ENCODE results near the gene UBAC2.

Gene UBAC2

GRCh38 chr13:99182439-99182838, 18.2 kb upstream of the UBAC2 start:
- H3K27me3 ChIP-seq (ENCODE audit: insufficient read depth, low read length, poor library complexity) = no peaks in the 10 kb centered on the region
- H3K4me3 ChIP-seq (ENCODE audit: low read depth in 1 of 2, low read length in 2 of 2) = no peak overlapping the region
- H3K9ac ChIP-seq (ENCODE audit: low read depth, low read length) = no peak overlapping the region
- ATAC-seq (ENCODE audit: insufficient read depth, low read depth) (no peak), DNase-seq (no peak)
- peaks cover 8% of the 10 kb centered on the region for H3K9me3 ChIP-seq (ENCODE audit: insufficient read depth, low read length, severe bottlenecking)
- TF ChIP-seq EZH2 (IDR thresholded peaks at IDR 0.05; ENCODE audit: borderline replicate concordance, low read depth, low read length, severe bottlenecking) = no peak
- no peak for TF ChIP-seq CTCF (IDR thresholded peaks at IDR 0.05; ENCODE audit: borderline replicate concordance, extremely low read depth, low read length, poor library complexity, severe bottlenecking)
- no peaks in the 10 kb centered on the region for H3K79me2 ChIP-seq (ENCODE audit: insufficient read depth, low read length)
- no peak overlapping the region for H3K27ac ChIP-seq (ENCODE audit: low read length)
- no peak overlapping the region for H2AFZ ChIP-seq (ENCODE audit: low read depth, low read length)
- H3K36me3 ChIP-seq (ENCODE audit: insufficient read depth, low read length) = no peaks in the 10 kb centered on the region
- H3K4me2 ChIP-seq (ENCODE audit: insufficient read depth, low read length) = no peak overlapping the region
- peaks cover 18% of the 10 kb centered on the region for H3K4me1 ChIP-seq (ENCODE audit: insufficient read depth, low read length)
- no peaks in the 10 kb centered on the region for H4K20me1 ChIP-seq (ENCODE audit: insufficient read depth, low read length)

- no peaks in the 10 kb centered on the region for H3K36me3 ChIP-seq (ENCODE audit: insufficient read depth, low read length)
- no peaks in the 10 kb centered on the region for H3K27me3 ChIP-seq (ENCODE audit: insufficient read depth, low read length, poor library complexity)
- DNase-seq (no peak), ATAC-seq (ENCODE audit: insufficient read depth, low read depth) (no peak)
- H2AFZ ChIP-seq (ENCODE audit: low read depth, low read length) = no peak overlapping the region
- H3K4me3 ChIP-seq (ENCODE audit: low read depth in 1 of 2, low read length in 2 of 2) = no peak overlapping the region
- no peaks in the 10 kb centered on the region for H4K20me1 ChIP-seq (ENCODE audit: insufficient read depth, low read length)
- peaks cover 8% of the 10 kb centered on the region for H3K9me3 ChIP-seq (ENCODE audit: insufficient read depth, low read length, severe bottlenecking)
- TF ChIP-seq EZH2 (IDR thresholded peaks at IDR 0.05; ENCODE audit: borderline replicate concordance, low read depth, low read length, severe bottlenecking) = no peak
- no peak for TF ChIP-seq CTCF (IDR thresholded peaks at IDR 0.05; ENCODE audit: borderline replicate concordance, extremely low read depth, low read length, poor library complexity, severe bottlenecking)
- no peak overlapping the region for H3K27ac ChIP-seq (ENCODE audit: low read length)
- H3K4me2 ChIP-seq (ENCODE audit: insufficient read depth, low read length) = no peak overlapping the region
- no peaks in the 10 kb centered on the region for H3K79me2 ChIP-seq (ENCODE audit: insufficient read depth, low read length)
- H3K9ac ChIP-seq (ENCODE audit: low read depth, low read length) = no peak overlapping the region
- no peaks in the 10 kb centered on the region for H3K4me1 ChIP-seq (ENCODE audit: insufficient read depth, low read length)
Measured at GRCh38 chr13:99185606-99186005, 15.0 kb upstream of the UBAC2 start.

- no peak for TF ChIP-seq EZH2 (IDR thresholded peaks at IDR 0.05; ENCODE audit: borderline replicate concordance, low read depth, low read length, severe bottlenecking)
- TF ChIP-seq CTCF (IDR thresholded peaks at IDR 0.05; ENCODE audit: borderline replicate concordance, extremely low read depth, low read length, poor library complexity, severe bottlenecking) = no peak
- H4K20me1 ChIP-seq (ENCODE audit: insufficient read depth, low read length) = no peaks in the 10 kb centered on the region
Measured at GRCh38 chr13:99190147-99190985, 10.3 kb upstream of the UBAC2 start.

More at GRCh38 chr13:99190147-99190985, 10.3 kb upstream of the UBAC2 start:
- no peaks in the 10 kb centered on the region for H3K27me3 ChIP-seq (ENCODE audit: insufficient read depth, low read length, poor library complexity)
- DNase-seq (no peak), ATAC-seq (ENCODE audit: insufficient read depth, low read depth) (no peak)
- H3K79me2 ChIP-seq (ENCODE audit: insufficient read depth, low read length) = no peaks in the 10 kb centered on the region
- H3K9ac ChIP-seq (ENCODE audit: low read depth, low read length) = no peak overlapping the region
- no peaks in the 10 kb centered on the region for H3K36me3 ChIP-seq (ENCODE audit: insufficient read depth, low read length)
- no peak overlapping the region for H3K4me2 ChIP-seq (ENCODE audit: insufficient read depth, low read length)
- H3K9me3 ChIP-seq (ENCODE audit: insufficient read depth, low read length, severe bottlenecking) = no peaks in the 10 kb centered on the region
- H3K4me3 ChIP-seq (ENCODE audit: low read depth in 1 of 2, low read length in 2 of 2) = no peak overlapping the region
- no peaks in the 10 kb centered on the region for H3K4me1 ChIP-seq (ENCODE audit: insufficient read depth, low read length)
- no peak overlapping the region for H2AFZ ChIP-seq (ENCODE audit: low read depth, low read length)
- H3K27ac ChIP-seq (ENCODE audit: low read length) = no peak overlapping the region

Data from DND-41 (cell line).